ENCODE data around the gene ZNF622. TPM values are rescaled to one million over a fixed set of nuclear protein-coding genes. Genes with fewer than 3 reads are reported as not detected.
"Not testable (repeated sequence)": the region's sequence is repeated elsewhere in the genome, so short reads cannot be mapped to it uniquely, and the experiment has no call there.

ZNF622 gene
- total RNA-seq, 1 donor from 2014 or later, result 18.0 TPM

DNA sequence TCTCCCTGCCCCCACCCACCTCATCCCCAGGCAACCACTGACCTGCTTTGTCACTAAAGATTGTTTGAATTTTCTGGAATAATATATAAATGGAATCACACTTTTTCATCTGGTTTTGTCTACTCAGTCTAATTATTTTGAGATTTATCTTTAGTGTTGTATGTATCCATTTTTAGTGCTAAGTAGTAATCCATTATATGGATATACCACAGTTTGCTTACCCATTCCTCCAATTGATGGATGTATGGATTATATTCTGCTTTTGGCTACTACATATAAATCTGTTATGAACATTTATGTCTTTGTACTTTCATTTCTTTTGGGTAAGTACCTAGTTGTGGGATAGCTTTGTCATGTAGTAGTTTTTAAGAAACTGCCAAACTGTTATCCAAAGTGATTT, 14.5 kb upstream of the ZNF622 start:
- no peak for DNase-seq

- DNase-seq, result no peak
Observed at GRCh38 chr5:16477541-16477940, 11.9 kb upstream of the ZNF622 start.

DNA sequence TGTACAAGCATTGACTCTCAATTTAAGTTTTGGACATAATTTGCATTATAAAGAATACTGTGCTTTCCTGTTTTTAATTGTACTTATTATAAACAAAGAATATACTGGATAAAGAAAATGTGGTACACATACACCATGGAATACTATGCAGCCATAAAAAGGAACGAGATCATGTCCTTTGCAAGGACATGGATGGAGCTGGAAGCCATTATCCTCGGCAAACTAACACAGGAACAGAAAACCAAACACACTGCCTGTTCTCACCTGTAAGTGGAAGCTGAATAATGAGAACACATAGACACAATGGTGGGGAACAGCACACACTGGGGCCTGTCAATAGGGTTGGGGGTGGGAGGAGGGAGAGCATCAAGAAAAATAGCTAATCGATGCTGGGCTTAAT, 10.8 kb upstream of the ZNF622 start:
- not testable (repeated sequence) for DNase-seq

GRCh38 chr5:16471387-16471786, 5.8 kb upstream of the ZNF622 start:
- no peak for DNase-seq

- no peak for DNase-seq
Observed at GRCh38 chr5:16467363-16468219, 2.0 kb upstream of the ZNF622 start.

- no peak for DNase-seq
Observed at GRCh38 chr5:16464664-16465543, 696 bp downstream of the ZNF622 start.

GRCh38 chr5:16464231-16464630, 1.4 kb downstream of the ZNF622 start:
- no peak for DNase-seq

DNA sequence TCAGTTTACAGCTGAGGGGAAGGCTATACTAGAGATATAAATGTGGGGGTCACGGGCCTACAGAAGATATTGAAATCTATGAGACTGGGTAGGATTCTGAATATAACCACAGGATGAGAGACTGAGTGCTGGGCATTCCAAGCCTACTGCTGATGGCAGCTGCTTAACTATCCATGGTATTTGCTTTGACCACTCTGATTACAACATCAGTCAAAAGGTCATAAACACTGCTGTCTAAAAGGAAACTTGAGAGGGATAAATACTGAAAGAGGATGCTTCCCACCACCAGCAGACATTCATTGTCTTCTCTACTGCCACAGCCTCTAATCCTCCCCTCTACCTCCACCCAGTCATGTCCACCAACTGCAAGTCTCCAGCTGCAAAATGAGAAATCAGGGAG, 3.8 kb downstream of the ZNF622 start:
- DNase-seq, result no peak

DNA sequence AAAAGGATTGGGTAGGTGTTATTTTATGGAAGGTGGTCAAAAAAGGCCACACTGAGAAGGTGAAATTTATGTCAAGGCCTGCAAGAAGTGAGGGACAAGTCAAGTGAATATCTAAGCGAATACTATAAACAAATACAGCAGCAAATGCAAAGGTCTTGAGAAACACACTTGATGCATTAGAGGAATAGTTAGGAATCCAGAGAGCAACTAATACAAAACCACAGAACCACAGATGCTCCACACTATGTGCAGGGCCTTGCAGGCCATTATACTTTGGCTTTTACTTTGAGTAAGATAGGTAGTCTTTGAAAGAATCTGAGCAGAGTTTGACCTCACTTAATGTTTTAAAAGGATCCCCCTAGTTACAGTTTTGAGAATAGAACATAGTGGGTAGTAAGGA, 4.6 kb downstream of the ZNF622 start:
- no peak for DNase-seq

GRCh38 chr5:16459451-16459850, 6.1 kb downstream of the ZNF622 start:
- DNase-seq, result no peak

DNA sequence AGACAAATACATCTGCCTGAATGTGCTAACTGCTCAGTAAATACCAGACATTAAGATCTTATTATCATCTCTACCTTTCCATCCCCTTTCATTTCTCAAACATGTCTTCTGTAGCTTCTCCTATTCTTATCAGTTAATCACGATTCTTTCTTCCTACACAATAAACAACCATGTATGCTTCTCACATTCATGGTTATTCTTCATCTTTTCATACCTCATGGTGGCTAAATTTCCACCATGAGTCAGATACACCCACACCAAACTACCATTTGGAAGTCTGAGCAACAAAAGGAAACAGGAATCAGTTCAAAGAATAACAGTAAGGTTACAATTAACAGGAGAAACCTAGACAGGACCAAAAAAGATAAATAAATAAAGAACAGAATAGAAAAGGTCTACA, 7.7 kb downstream of the ZNF622 start:
- no peak for DNase-seq

GRCh38 chr5:16457451-16457850, 8.1 kb downstream of the ZNF622 start:
- no peak for DNase-seq

- peak; percentile 51 for DNase-seq
Observed at GRCh38 chr5:16456103-16456832, 9.3 kb downstream of the ZNF622 start.

- no peak for DNase-seq
Observed at GRCh38 chr5:16455668-16456067, 9.9 kb downstream of the ZNF622 start.

- no peak for DNase-seq
Observed at GRCh38 chr5:16454686-16455085, 10.9 kb downstream of the ZNF622 start.

DNA sequence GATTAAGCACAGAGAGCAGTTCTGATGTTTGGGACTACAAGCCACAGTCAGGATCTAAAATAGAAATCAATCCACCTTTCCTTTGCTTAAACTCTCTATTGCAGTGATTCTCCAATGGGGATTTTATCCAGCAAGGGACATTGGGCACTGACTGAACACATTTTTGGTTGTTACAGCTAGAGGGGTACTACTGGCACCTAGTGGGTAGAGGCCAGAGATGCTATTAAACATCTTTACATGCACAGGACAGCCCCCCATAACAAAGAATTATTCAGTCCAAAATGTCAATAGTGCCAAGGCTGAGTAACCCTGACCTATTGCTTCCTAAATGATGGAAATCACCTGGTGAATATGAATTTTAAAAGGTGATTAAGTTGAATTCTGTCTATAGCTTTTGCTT, 12.0 kb downstream of the ZNF622 start:
- no peak for DNase-seq

DNA sequence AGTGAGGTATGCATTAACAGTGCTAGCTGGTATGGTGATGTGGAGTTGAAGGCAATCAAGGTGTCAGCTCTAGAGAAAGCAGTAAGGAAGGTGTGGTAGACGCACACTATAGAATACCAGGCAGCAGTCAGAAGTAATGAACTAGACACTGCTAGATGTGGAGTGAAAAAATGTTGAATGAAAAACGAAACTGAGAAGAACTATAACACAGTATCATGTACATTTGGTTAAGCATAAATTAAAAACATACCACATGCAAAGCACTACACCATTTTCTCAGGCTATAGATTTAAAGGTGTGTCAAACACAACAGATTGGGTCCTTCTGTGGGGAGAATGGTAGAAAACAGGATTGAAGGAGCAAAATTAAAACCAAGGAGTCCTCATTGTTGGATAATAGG, 15.4 kb downstream of the ZNF622 start:
- no peak for DNase-seq

- DNase-seq, result no peak
Observed at GRCh38 chr5:16446993-16447392, 18.6 kb downstream of the ZNF622 start.

GRCh38 chr5:16437977-16438376, 27.6 kb downstream of the ZNF622 start:
- no peak for DNase-seq

GRCh38 chr5:16436065-16436682, 29.4 kb downstream of the ZNF622 start:
- not testable (repeated sequence) for DNase-seq

DNA sequence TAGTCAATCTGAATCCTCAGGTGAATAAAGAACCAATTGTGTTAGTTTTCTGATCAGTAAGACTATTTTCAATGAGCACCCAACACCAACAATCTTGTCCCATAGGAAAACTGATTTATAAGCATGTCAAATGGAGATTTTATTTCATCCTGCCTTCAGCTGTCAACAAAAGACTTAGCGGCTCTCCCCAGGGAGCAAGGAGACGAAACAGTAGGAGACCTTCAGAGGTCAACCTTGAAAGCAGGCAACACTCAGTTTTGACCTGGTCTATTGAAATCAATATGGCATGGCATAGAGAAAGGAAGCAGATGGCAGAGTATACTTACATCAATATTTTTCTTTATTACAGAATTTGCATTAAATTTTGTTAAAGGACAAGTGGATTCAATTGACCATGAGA, 34.1 kb downstream of the ZNF622 start:
- DNase-seq, result no peak

Measured in skin of body (tissue), 2 donors.